Neural cell (in vitro differentiated cells): ENCODE measurements around the gene CIC.

Experiments
- CTCF ChIP-seq: fragments of 450-650 bp; IDR thresholded peaks from 2 replicates; pipeline ENCODE4 v1.5.1; 2014; ENCODE audit warnings: antibody characterized with exemption, mild to moderate bottlenecking, moderate library complexity; ENCODE audit not compliant: poor library complexity, severe bottlenecking
- MXI1 ChIP-seq: fragments of 450-650 bp; conservative IDR thresholded peaks from 2 replicates; pipeline ENCODE4 v1.6.1; 2014; ENCODE audit warnings: antibody characterized with exemption, mild to moderate bottlenecking; ENCODE audit not compliant: poor library complexity, severe bottlenecking
- POLR2AphosphoS5 ChIP-seq: IDR thresholded peaks from 2 replicates; pipeline ENCODE4 v1.6.1; 2012
- RAD21 ChIP-seq: fragments of 450-650 bp; conservative IDR thresholded peaks from 2 replicates; pipeline ENCODE4 v1.6.1; 2014; ENCODE audit warnings: antibody characterized with exemption, mild to moderate bottlenecking, moderate library complexity
- TAF1 ChIP-seq: IDR thresholded peaks from 2 replicates; pipeline ENCODE4 v1.6.1; 2012; ENCODE audit warnings: low read depth

GRCh38 chr19:42220751-42221097 is 48.3 kb upstream of the CIC start:
- no peak for TF ChIP-seq CTCF
- TF ChIP-seq RAD21: no peak
- TF ChIP-seq POLR2AphosphoS5: no peak
- TF ChIP-seq MXI1: no peak
- no peak for TF ChIP-seq TAF1
